Ishikawa (cell line): ENCODE results near the gene GMPPA.

ENCODE experiments used
- CEBPB ChIP-seq: IDR thresholded peaks from 2 replicates; pipeline ENCODE4 v1.6.1; 2012
- CREB1 ChIP-seq: IDR thresholded peaks from 2 replicates; pipeline ENCODE4 v1.6.1; 2012; ENCODE audit warnings: low read depth
- EGR1 ChIP-seq: IDR thresholded peaks from 2 replicates; pipeline ENCODE4 v1.6.1; 2012
- EP300 ChIP-seq: IDR thresholded peaks from 2 replicates; pipeline ENCODE4 v1.6.1; 2012; ENCODE audit warnings: borderline replicate concordance
- FOXM1 ChIP-seq: IDR thresholded peaks from 2 replicates; pipeline ENCODE4 v1.6.1; 2012; ENCODE audit warnings: low read depth, borderline replicate concordance
- MAX ChIP-seq: IDR thresholded peaks from 2 replicates; pipeline ENCODE4 v1.6.1; 2012
- NFIC ChIP-seq: IDR thresholded peaks from 2 replicates; pipeline ENCODE4 v1.6.1; 2012
- RAD21 ChIP-seq: IDR thresholded peaks from 2 replicates; pipeline ENCODE4 v1.6.1; 2012; ENCODE audit warnings: low read depth
- REST ChIP-seq: IDR thresholded peaks from 2 replicates; pipeline ENCODE4 v1.6.1; 2012; ENCODE audit warnings: low read depth, mild to moderate bottlenecking
- TAF1 ChIP-seq: IDR thresholded peaks from 2 replicates; pipeline ENCODE4 v1.6.1; 2012; ENCODE audit warnings: low read depth, mild to moderate bottlenecking
- TCF12 ChIP-seq: IDR thresholded peaks from 2 replicates; pipeline ENCODE4 v1.6.1; 2012; ENCODE audit warnings: low read depth
- TEAD4 ChIP-seq: IDR thresholded peaks from 2 replicates; pipeline ENCODE4 v1.6.1; 2012
- YY1 ChIP-seq: IDR thresholded peaks from 2 replicates; pipeline ENCODE4 v1.6.1; 2012; ENCODE audit warnings: low read depth
- ZBTB7A ChIP-seq: IDR thresholded peaks from 2 replicates; pipeline ENCODE4 v1.6.1; 2012; ENCODE audit warnings: low read depth
- TF ChIP-seq, protein P1 (sequence below): IDR thresholded peaks from 2 replicates; pipeline ENCODE4 v1.6.1; 2012

Gene GMPPA

GRCh38 chr2:219544567-219544966 lies 45.9 kb downstream of the GMPPA start:
- TF ChIP-seq EGR1, result no peak
- no peak for TF ChIP-seq TCF12
- TF ChIP-seq, protein P1, sequence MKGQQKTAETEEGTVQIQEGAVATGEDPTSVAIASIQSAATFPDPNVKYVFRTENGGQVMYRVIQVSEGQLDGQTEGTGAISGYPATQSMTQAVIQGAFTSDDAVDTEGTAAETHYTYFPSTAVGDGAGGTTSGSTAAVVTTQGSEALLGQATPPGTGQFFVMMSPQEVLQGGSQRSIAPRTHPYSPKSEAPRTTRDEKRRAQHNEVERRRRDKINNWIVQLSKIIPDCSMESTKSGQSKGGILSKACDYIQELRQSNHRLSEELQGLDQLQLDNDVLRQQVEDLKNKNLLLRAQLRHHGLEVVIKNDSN, result no peak
- TF ChIP-seq EP300, result no peak
- TF ChIP-seq MAX, result no peak
- TF ChIP-seq NFIC, result no peak
- no peak for TF ChIP-seq TAF1
- no peak for TF ChIP-seq CEBPB
- TF ChIP-seq CREB1, result no peak
- TF ChIP-seq ZBTB7A, result no peak

DNA sequence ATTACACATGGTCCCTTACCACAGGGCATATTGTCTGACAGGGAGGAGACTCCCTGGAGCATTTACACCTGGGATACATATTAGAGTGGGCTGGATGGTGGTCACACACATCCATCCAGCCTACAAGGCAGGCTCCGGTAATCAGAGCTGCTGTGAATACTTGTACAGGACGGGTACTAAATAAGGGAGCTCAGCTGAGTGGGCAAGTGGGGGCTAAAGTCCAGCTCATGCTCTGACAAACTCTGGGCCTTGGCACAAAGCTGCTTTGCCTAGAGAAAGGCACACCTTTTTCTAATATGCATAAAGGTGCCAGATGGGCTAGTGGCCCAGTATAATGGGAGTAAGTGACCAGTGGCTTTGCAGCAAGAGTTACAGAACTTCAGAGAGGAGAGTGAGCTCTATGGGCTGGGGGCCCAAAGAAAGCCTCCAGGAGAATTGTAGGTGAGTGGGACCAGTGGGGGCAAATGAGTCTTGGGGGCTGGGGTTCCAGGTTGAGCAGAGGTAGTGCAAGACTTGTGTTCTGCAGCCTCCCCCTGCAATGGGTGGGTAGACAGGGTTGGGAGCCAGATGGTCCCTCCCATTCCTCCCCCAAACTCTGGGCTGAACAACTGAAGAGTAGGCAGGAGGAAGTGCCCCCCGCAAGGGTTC lies 46.7 kb downstream of the GMPPA start:
- TF ChIP-seq MAX (no peak), CREB1 (no peak), NFIC (no peak), EP300 (no peak), EGR1 (no peak), RAD21 (no peak)
- TF ChIP-seq, protein P1, result no peak

DNA sequence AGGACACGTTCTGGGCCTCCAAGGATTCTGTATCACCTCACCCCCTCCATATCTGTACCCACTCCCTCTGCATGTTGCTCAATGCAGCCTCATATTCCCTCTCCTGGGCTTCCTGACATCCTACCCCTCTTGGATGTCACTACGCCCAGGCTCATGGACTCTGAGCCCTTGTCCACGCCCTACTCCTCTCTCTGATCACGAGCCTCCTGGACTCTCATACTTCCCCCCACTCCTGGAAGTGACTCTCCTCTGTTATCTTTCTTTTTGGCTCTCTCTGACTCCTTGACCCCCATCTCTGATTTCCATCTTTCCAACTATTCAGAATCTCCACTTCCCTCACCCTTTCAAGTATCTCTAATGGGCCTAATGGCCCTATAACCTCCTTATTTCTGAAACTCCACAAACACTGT lies 47.3 kb downstream of the GMPPA start:
- TF ChIP-seq CREB1 (no peak), TEAD4 (no peak), REST (no peak), TCF12 (no peak), YY1 (no peak), EP300 (no peak), CEBPB (no peak), RAD21 (no peak), MAX (no peak), TAF1 (no peak), ZBTB7A (no peak), FOXM1 (no peak), EGR1 (no peak), NFIC (no peak)
- TF ChIP-seq, protein P1, result no peak

- no peak for TF ChIP-seq RAD21
- no peak for TF ChIP-seq CREB1
- TF ChIP-seq, protein P1, result no peak
- no peak for TF ChIP-seq NFIC
- no peak for TF ChIP-seq FOXM1
- no peak for TF ChIP-seq ZBTB7A
- TF ChIP-seq YY1, result no peak
- no peak for TF ChIP-seq REST
- TF ChIP-seq CEBPB, result no peak
- no peak for TF ChIP-seq EP300
- TF ChIP-seq EGR1, result no peak
- TF ChIP-seq TCF12, result no peak
- TF ChIP-seq MAX, result no peak
- no peak for TF ChIP-seq TAF1
- no peak for TF ChIP-seq TEAD4
Observed at GRCh38 chr2:219547621-219548020, 48.9 kb downstream of the GMPPA start.

DNA sequence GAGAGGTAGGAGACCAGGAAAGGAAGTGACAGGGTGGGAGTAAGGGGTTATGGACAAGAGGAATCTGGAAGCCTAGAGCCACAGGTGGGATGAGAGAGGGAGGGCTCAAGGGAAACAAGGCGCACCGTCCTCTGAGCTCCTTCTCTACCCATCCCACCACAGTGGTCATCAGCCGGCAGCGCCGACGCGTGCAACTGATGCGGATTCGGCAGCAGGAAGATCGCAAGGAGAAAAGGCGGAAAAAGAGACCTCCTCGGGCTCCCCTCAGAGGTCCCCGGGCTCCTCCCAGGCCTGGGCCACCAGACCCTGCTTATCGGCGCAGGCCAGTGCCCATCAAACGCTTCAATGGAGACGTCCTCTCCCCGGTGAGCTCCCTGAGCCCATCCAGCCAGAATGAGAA lies 50.3 kb downstream of the GMPPA start:
- TF ChIP-seq, protein P1, result no peak
- no peak for TF ChIP-seq RAD21
- TF ChIP-seq EGR1, result no peak
- TF ChIP-seq ZBTB7A, result no peak
- no peak for TF ChIP-seq TEAD4
- no peak for TF ChIP-seq MAX
- no peak for TF ChIP-seq FOXM1
- TF ChIP-seq REST, result no peak
- TF ChIP-seq CREB1, result no peak
- no peak for TF ChIP-seq YY1
- TF ChIP-seq TCF12, result no peak
- no peak for TF ChIP-seq EP300
- TF ChIP-seq TAF1, result no peak
- TF ChIP-seq CEBPB, result no peak
- no peak for TF ChIP-seq NFIC
